ENCODE data around the gene GPR50.

DNA sequence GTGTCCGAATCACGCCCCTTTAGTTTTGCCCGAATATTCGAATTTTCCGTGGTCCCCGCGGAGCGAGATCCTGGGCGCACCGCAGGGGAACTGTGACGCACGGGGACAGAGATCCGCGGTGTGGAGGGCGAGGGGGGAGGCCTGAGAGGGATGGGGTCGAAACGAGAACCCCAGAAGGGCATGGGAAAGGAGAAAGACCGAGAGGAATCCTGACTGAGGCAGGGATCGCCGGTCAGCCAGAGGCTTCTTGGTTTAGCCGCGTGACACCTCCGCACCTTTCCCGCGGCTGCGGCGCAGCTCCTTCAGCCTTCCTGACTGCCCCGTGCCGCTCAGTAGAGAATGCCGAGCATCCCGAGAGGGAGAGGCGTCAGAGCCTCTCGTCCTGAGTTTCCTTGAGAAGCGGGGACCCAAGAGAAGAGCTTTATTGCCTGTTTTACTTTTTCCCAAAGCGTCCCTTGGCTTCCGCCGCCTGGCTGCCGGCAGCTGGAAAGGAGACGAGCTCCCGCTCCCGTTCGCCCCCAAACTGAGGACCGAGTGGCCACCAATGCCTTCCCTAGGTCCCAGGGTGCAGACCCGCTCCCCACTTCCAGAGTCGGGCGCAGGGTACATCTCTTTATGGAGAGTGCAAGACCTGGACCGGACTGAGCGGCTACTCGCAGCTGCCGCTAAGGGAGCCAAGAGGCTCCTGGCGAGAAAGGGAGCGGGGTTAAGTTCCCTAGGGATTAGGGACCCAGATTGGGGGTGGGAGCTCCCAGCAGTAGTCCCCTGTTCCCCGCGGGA, 911 bp upstream of the GPR50 start:
- TF ChIP-seq, protein P1, sequence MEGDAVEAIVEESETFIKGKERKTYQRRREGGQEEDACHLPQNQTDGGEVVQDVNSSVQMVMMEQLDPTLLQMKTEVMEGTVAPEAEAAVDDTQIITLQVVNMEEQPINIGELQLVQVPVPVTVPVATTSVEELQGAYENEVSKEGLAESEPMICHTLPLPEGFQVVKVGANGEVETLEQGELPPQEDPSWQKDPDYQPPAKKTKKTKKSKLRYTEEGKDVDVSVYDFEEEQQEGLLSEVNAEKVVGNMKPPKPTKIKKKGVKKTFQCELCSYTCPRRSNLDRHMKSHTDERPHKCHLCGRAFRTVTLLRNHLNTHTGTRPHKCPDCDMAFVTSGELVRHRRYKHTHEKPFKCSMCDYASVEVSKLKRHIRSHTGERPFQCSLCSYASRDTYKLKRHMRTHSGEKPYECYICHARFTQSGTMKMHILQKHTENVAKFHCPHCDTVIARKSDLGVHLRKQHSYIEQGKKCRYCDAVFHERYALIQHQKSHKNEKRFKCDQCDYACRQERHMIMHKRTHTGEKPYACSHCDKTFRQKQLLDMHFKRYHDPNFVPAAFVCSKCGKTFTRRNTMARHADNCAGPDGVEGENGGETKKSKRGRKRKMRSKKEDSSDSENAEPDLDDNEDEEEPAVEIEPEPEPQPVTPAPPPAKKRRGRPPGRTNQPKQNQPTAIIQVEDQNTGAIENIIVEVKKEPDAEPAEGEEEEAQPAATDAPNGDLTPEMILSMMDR (conservative IDR thresholded peaks at IDR 0.05; ENCODE audit: low read depth, low read length), result no peak
- TF ChIP-seq EZH2 (IDR thresholded peaks at IDR 0.05; ENCODE audit: borderline replicate concordance, low read depth, low read length, poor library complexity, severe bottlenecking), result no peak
